Heart right ventricle (tissue), 16 donors: ENCODE measurements around the gene CTCFL. TPM values are rescaled to one million over a fixed set of nuclear protein-coding genes. Genes with fewer than 3 reads are reported as not detected.

ENCODE experiments used
- ATAC-seq, 8 donors: fragments of 200-7000 bp; cut with Tn5 transposase; one replicate each; pipeline ENCODE4 v1.9.1; 2020; ENCODE audit warnings: mild to moderate bottlenecking in 8 of 8, moderate library complexity in 8 of 8, moderate number of reproducible peaks in 1 of 8
- DNase-seq, 2 donors: peaks; one replicate each; pipeline ENCODE4 v3.0.0-alpha.2; 2020
- H3K27ac ChIP-seq, 10 donors: fragments of 200-600 bp; sonication (generic) in 2 of 10; one replicate each; pipeline versions ENCODE4 v1.5.0 to v1.8.0; 2020 to 2022; ENCODE audit warnings: mild to moderate bottlenecking in 3 of 10
- H3K27me3 ChIP-seq, 7 donors: fragments of 200-600 bp; one replicate each; pipeline ENCODE4 v1.8.0; 2021 to 2022; ENCODE audit warnings: mild to moderate bottlenecking in 2 of 7
- H3K36me3 ChIP-seq, 9 donors: fragments of 200-600 bp; sonication (generic) in 1 of 9; one replicate each; pipeline versions ENCODE4 v1.5.0 to v1.8.0; 2020 to 2022; ENCODE audit warnings: mild to moderate bottlenecking in 2 of 9
- H3K4me1 ChIP-seq, 9 donors: fragments of 200-600 bp; sonication (generic) in 1 of 9; one replicate each; pipeline versions ENCODE4 v1.5.0 to v1.8.0; 2020 to 2022; ENCODE audit warnings: mild to moderate bottlenecking in 4 of 9
- H3K4me3 ChIP-seq, 10 donors: fragments of 200-600 bp; sonication (generic) in 2 of 10; one replicate each; pipeline versions ENCODE4 v1.5.0 to v1.8.0; 2020 to 2022; ENCODE audit warnings: mild to moderate bottlenecking in 7 of 10, moderate library complexity in 2 of 10
- H3K9me3 ChIP-seq, 11 donors: fragments of 200-600 bp in 10 of 11; sonication (generic) in 2 of 11; one replicate each; pipeline versions ENCODE4 v1.5.0 to v1.8.0; 2013 to 2022; ENCODE audit warnings: mild to moderate bottlenecking in 2 of 11, control low read depth in 1 of 11, moderate library complexity in 1 of 11
- WGBS, 2 donors: extraction: QIAGEN DNeasy Blood & Tissue Kit; methylation state at CpG; one replicate each; pipeline ENCODE4 v1.1.7; 2013; ENCODE audit warnings: inconsistent platforms in 1 of 2; 5-methylcytosine and 5-hydroxymethylcytosine counted together
- intact Hi-C, 10 donors: fragments of 100-400 bp; cut with DNase I; formaldehyde crosslinking; loops; one replicate each; pipeline versions ENCODE4 v1.11.1 to v1.14.2; 2022
- polyA plus RNA-seq, 2 donors: library from polyadenylated mRNA; stranded (reverse); fragments of 200-250 nt; gene quantifications; one replicate each; pipeline ENCODE4 v1.2.3, GENCODE V29; 2013
- total RNA-seq, 10 donors: library from RNA; stranded (reverse); fragmentation: NEBNext Ultra II Directional in 3 of 10; extraction: Animal tissue kit (Norgen Biotek cat#: 25700) in 3 of 10; gene quantifications; one replicate each; pipeline versions ENCODE4 v1.2.1 to v1.2.4, GENCODE V29; 2021 to 2023
- TF ChIP-seq, protein P1 (sequence below), 9 donors: fragments of 200-600 bp; sonication (generic) in 2 of 9; IDR thresholded peaks; one replicate each; pipeline versions ENCODE4 v1.5.0 to v1.8.0; 2021 to 2022; ENCODE audit warnings: antibody characterized with exemption in 9 of 9, mild to moderate bottlenecking in 5 of 9, moderate library complexity in 1 of 9
- donor health status: Arrhythmogenic right ventricular cardiomyopathy.
- donor health status: ischemic (EF 13 %, LVEDD 7.1; RV severe dilation, severe dysfunction).
- donor health status: healthy with polysubstance abuse.
- donor health status: DM: no; HTN: yes; CAD: no.
- donor health status: DM: no; HTN: no; CAD: no.
- donor health status: ischemic (EF 25% LVEDD 6.9; RV normal size, moderate dysfunction).
- donor health status: ischemic (EF 25% LVEDD 5.7; RV mildly dilated, moderate dysfunction).
- donor health status: healthy.
- donor health status: DM: yes; HTN: yes; CAD: no.
- donor health status: Ischemic cardiomyopathy.
- donor health status: ischemic (EF 35%, LVEDD 5.7; RV mildly dilated, moderate dysfunction).
- donor health status: nonischemic (EF 11% LVEDD 7.7; RV severe dilation, severe dysfunction).
- donor health status: DM: yes; HTN: yes; CAD: no.
- donor health status: PGD.
- donor health status: ischemic (EF 29% LVEDD 5.4; RV normal size, mild dysfunction).
- donor health status: nonischemic (EF 23%, LVEDD 6.1; RV moderate dilation, normal function).

CTCFL gene
- total and polyA plus RNA-seq, 12 donors: not detected

DNA sequence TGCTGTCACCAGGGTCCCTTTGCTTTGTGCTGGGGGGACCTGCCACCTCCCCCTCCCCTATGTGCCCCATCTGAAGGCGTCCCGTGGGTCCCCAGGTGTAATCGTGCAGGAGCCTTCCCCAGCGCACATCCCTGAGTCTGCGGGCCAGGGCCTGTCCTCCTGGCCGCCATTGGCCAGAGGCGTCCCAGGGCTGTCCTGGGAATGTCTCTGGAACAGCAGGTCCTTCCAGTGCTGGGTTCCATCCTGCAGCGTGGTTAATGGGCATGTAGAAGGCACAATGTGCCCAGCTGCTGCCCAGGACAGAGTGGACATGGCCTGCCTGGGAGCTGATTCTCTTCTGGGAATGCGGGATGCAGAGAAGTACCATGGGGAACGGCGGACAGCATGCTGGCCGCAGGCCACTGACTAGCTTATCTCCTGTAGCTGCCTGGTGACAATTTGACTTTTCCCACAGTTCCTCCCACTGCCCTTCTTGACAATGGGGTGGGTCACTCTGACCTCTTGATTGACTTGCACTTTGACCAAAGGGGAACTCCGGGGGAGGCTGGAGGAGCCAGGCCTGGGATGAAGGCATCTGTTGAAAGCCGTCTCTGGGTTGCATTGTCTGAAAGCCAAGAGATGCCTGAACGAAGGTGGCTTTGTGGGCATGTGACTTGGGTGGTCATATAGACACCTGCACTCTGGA is 64.0 kb downstream of the CTCFL start:
- peaks cover 0 to 4% (median 0%) of the 10 kb centered on the region in 7 donors for H3K27me3 ChIP-seq
- WGBS, 2 donors: 66 to 68% methylated on average over 15 of the region's 15 CpGs
- ATAC-seq: peak; percentile 43 to 89 (median 73)
- no peak overlapping the region for H3K4me3 ChIP-seq
- intact Hi-C loops: loop anchor here in 1 of 10 donors (2.0 kb wide), 1 partner anchor 20 kb away; no protein-coding TSS in a partner anchor
- no peaks in the 10 kb centered on the region for H3K36me3 ChIP-seq
- peaks cover 0 to 55% (median 26%) of the 10 kb centered on the region in 9 donors for H3K4me1 ChIP-seq
- TF ChIP-seq, protein P1, sequence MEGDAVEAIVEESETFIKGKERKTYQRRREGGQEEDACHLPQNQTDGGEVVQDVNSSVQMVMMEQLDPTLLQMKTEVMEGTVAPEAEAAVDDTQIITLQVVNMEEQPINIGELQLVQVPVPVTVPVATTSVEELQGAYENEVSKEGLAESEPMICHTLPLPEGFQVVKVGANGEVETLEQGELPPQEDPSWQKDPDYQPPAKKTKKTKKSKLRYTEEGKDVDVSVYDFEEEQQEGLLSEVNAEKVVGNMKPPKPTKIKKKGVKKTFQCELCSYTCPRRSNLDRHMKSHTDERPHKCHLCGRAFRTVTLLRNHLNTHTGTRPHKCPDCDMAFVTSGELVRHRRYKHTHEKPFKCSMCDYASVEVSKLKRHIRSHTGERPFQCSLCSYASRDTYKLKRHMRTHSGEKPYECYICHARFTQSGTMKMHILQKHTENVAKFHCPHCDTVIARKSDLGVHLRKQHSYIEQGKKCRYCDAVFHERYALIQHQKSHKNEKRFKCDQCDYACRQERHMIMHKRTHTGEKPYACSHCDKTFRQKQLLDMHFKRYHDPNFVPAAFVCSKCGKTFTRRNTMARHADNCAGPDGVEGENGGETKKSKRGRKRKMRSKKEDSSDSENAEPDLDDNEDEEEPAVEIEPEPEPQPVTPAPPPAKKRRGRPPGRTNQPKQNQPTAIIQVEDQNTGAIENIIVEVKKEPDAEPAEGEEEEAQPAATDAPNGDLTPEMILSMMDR (IDR thresholded peaks at IDR 0.05): no peak
- H3K27ac ChIP-seq: peak overlapping the region in 7 of 10 donors; percentile 20 to 65 (median 48)
- DNase-seq: peak; percentile 33 to 37
- peaks cover 0 to 5% (median 0%) of the 10 kb centered on the region in 11 donors for H3K9me3 ChIP-seq

DNA sequence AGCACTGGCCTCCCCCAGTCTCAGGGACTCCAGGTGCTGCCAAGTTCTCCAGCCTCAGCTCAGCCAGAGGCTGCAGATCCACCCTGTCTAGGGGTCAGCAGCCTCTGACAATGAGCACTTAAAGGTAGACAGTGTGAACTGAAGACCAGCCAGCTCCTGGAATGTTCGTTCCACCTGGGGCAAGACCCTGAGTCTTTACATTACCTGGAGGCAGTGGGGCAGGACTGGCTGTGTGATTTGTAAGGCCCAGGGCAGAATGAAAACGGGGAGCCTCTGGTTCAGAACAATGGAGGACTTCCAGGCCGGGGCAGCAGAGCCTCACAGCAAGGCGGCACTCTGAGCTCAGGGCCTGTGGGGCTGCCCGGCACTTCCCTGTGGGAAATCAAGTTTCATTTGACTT is 65.0 kb downstream of the CTCFL start:
- Histone ChIP-seq H3K4me3 (no peak overlapping the region), H3K9me3 (peaks cover 0 to 5% (median 0%) of the 10 kb centered on the region in 11 donors), H3K27me3 (peaks cover 0 to 4% (median 0%) of the 10 kb centered on the region in 7 donors), H3K36me3 (no peaks in the 10 kb centered on the region), H3K27ac (no peak overlapping the region), H3K4me1 (peaks cover 0 to 50% (median 26%) of the 10 kb centered on the region in 9 donors)
- intact Hi-C loops: loop anchor here in 1 of 10 donors (2.0 kb wide), 1 partner anchor 19 kb away; no protein-coding TSS in a partner anchor
- WGBS, 2 donors: 85 to 86% methylated on average over 5 of the region's 5 CpGs
- TF ChIP-seq, protein P1 (IDR thresholded peaks at IDR 0.05): no peak
- no peak for DNase-seq
- ATAC-seq: no peak

DNA sequence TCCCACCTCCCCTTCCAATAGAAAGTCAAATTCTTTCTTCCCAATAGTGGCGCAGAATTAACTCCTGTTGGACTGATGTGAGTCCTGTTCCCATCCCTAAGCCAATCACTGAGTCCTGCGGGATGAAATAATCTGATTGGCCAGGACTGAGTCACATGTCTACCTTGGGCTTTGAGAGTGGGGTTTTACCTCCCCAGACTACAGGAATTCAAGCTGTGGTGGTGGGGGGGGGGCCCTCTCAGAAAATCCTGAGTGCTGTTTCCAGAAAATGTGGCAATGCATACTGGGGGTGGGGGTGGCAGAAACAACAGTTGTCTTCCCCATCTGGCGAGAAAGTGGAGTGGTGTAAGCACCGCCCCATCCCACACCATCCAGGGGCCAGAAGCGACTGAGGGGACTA is 65.7 kb downstream of the CTCFL start:
- H3K36me3 ChIP-seq: no peaks in the 10 kb centered on the region
- DNase-seq (no peak), ATAC-seq (no peak)
- TF ChIP-seq, protein P1 (IDR thresholded peaks at IDR 0.05): no peak
- H3K9me3 ChIP-seq: peaks cover 0 to 5% (median 0%) of the 10 kb centered on the region in 11 donors
- H3K27ac ChIP-seq: peak overlapping the region in 3 of 10 donors; percentile 44 to 68 (median 52)
- intact Hi-C loops: no loop called here
- H3K4me1 ChIP-seq: peaks cover 0 to 44% (median 26%) of the 10 kb centered on the region in 9 donors
- H3K4me3 ChIP-seq: no peak overlapping the region
- WGBS, 2 donors: 81 to 85% methylated on average over 5 of the region's 5 CpGs
- H3K27me3 ChIP-seq: peaks cover 0 to 4% (median 0%) of the 10 kb centered on the region in 7 donors

DNA sequence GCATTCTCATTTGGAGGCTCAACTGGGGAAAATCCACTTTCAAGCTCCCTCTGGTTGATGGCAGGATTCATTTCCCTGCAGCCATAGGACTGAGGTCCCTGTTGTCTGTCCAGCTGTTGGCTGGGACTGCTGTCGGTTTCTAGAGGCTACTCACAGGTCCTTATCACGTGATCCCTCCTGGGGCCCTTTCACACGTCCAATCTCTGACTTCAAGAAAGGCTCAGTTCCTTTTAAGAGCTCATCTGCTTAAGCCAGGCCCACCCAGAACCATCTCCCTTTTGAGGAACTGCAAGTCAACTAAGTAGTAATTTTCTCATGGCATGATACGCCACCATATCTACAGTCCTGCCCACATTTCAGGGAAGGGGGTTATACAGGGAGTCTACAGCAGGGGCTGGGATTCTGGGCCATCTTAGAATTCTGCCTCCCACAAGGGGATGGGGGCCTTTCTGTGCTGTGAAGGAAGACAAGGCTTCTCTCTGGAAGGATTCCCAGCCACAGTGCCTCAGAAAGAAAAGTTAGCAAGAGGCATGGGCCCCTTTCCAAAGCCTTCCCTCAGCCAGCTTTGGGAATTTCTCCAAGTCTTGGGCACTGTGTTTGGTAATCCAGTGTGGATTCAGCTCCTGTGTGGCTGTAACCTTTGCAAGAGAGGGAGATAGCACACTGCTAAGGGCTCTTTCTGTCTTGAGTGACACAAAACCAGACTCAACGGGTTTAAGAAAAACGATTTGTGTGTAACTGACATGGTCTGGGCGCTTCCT is 66.4 kb downstream of the CTCFL start:
- ATAC-seq: peak in 6 of 8 donors; percentile 28 to 50 (median 38)
- 57 to 71% methylated on average over 7 of the region's 7 CpGs for WGBS, 2 donors
- TF ChIP-seq, protein P1 (IDR thresholded peaks at IDR 0.05): no peak

More for the DNA sequence above, 66.4 kb downstream of the CTCFL start:
- peaks cover 0 to 37% (median 26%) of the 10 kb centered on the region in 9 donors for H3K4me1 ChIP-seq
- peaks cover 0 to 4% (median 0%) of the 10 kb centered on the region in 7 donors for H3K27me3 ChIP-seq
- H3K4me3 ChIP-seq: no peak overlapping the region
- H3K27ac ChIP-seq: peak overlapping the region in 7 of 10 donors; percentile 40 to 68 (median 44)
- H3K9me3 ChIP-seq: peaks cover 0 to 5% (median 0%) of the 10 kb centered on the region in 11 donors
- DNase-seq: peak in 1 of 2 donors; percentile 47
- H3K36me3 ChIP-seq: no peaks in the 10 kb centered on the region
- intact Hi-C loops: no loop called here
